ENCODE measurements around the gene DSCAM. TPM values are rescaled to one million over a fixed set of nuclear protein-coding genes. Genes with fewer than 3 reads are reported as not detected.
"Not testable (repeated sequence)": the region's sequence is repeated elsewhere in the genome, so short reads cannot be mapped to it uniquely, and the experiment has no call there.

DSCAM gene
- 0.10 TPM in 1 of 2 replicates, not detected in the other for total RNA-seq (2014; rRNA removed; shearing (Covaris generic))

GRCh38 chr21:40846587-40847411 lies at the start of gene DSCAM:
Gene DSCAM, minus strand, starts transcription at chr21:40847158. Its CDS starts 497 bp downstream, at chr21:40846661.
- no peak for DNase-seq (ENCODE audit: low read depth)

GRCh38 chr21:40895697-40896096 lies 48.7 kb upstream of the DSCAM start:
- DNase-seq (ENCODE audit: low read depth): not testable (repeated sequence)

GRCh38 chr21:40886931-40887330 lies 40.0 kb upstream of the DSCAM start:
- no peak for DNase-seq (ENCODE audit: low read depth)

GRCh38 chr21:40886006-40886405 lies 39.0 kb upstream of the DSCAM start:
- no peak for DNase-seq (ENCODE audit: low read depth)

- no peak for DNase-seq (ENCODE audit: low read depth)
Measured at GRCh38 chr21:40882192-40882915, 35.4 kb upstream of the DSCAM start.

GRCh38 chr21:40881767-40882166 lies 34.8 kb upstream of the DSCAM start:
- DNase-seq (ENCODE audit: low read depth): no peak

GRCh38 chr21:40871099-40871498 lies 24.1 kb upstream of the DSCAM start:
- DNase-seq (ENCODE audit: low read depth): no peak

- DNase-seq (ENCODE audit: low read depth): no peak
Measured at GRCh38 chr21:40863839-40864238, 16.9 kb upstream of the DSCAM start.

- no peak for DNase-seq (ENCODE audit: low read depth)
Measured at GRCh38 chr21:40858517-40858916, 11.6 kb upstream of the DSCAM start.

GRCh38 chr21:40853956-40854688 lies 7.2 kb upstream of the DSCAM start:
- DNase-seq (ENCODE audit: low read depth): no peak

- no peak for DNase-seq (ENCODE audit: low read depth)
Measured at GRCh38 chr21:40852563-40852962, 5.6 kb upstream of the DSCAM start.

- DNase-seq (ENCODE audit: low read depth): no peak
Measured at GRCh38 chr21:40851749-40852148, 4.8 kb upstream of the DSCAM start.

GRCh38 chr21:40850071-40850470 lies 3.1 kb upstream of the DSCAM start:
- no peak for DNase-seq (ENCODE audit: low read depth)

GRCh38 chr21:40847951-40848350 lies 993 bp upstream of the DSCAM start:
- DNase-seq (ENCODE audit: low read depth): no peak

- no peak for DNase-seq (ENCODE audit: low read depth)
Measured at GRCh38 chr21:40846103-40846502, 855 bp downstream of the DSCAM start.

GRCh38 chr21:40845441-40845995 lies 1.4 kb downstream of the DSCAM start:
- DNase-seq (ENCODE audit: low read depth): no peak

- DNase-seq (ENCODE audit: low read depth): no peak
Measured at GRCh38 chr21:40844935-40845334, 2.0 kb downstream of the DSCAM start.

- no peak for DNase-seq (ENCODE audit: low read depth)
Measured at GRCh38 chr21:40842197-40842552, 4.8 kb downstream of the DSCAM start.

GRCh38 chr21:40841524-40842196 lies 5.3 kb downstream of the DSCAM start:
- DNase-seq (ENCODE audit: low read depth): peak; percentile 1

GRCh38 chr21:40840401-40841125 lies 6.4 kb downstream of the DSCAM start:
- DNase-seq (ENCODE audit: low read depth): no peak

GRCh38 chr21:40839521-40839920 lies 7.4 kb downstream of the DSCAM start:
- DNase-seq (ENCODE audit: low read depth): no peak
